ENCODE data around the gene TMEM132E. TPM values are rescaled to one million over a fixed set of nuclear protein-coding genes. Genes with fewer than 3 reads are reported as not detected.

Gene TMEM132E
- total and polyA plus RNA-seq, 2 donors from 2014 or later = 1.1 to 4.3 TPM

DNA sequence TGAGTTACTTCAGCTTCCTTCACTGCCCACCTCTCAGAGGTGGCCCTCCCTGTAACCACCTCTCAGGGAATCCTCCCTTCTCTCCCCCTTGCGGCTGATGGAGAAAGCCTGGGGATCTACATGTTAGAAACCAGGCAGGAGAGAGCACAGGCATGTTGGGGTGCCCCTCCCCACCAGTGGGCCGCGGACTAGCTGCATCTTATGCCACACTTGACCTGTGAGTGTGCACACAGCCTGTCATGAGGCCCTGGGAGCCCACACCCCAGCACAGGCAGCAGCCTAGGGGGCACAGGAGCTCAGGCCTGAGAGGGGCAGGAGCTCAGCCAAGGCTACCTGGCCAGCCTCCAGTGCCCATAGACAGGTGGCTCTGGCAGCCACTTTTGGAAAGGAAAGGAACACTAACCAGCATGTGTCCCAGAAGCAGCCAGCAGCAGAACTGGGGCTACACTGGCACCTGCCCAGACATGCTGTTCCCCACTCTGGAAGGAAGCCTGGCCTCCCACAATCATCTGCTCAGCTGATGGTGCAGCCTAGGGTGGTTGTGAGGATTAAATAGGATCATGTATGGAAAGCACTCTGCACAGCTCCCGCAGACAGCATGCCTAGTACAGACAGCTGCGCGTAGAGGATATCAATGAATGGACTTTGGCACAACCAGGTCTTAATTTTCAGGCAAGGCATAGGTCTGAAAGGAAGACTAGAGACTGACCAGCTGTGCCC, 60.5 kb downstream of the TMEM132E start:
- Histone ChIP-seq H3K4me3 (ENCODE audit: low read length in 3 of 3) (no peak overlapping the region), H3K27me3 (ENCODE audit: control insufficient read depth, insufficient read depth, low read length) (peaks cover 7% of the 10 kb centered on the region), H3K27ac (ENCODE audit: low read depth in 2 of 2, low read length in 2 of 2) (no peak overlapping the region), H3K9me3 (ENCODE audit: control insufficient read depth in 2 of 3, insufficient read depth in 1 of 3, low read length in 3 of 3) (no peaks in the 10 kb centered on the region), H3K4me1 (ENCODE audit: control insufficient read depth in 2 of 3, insufficient read depth in 2 of 3, low read depth in 1 of 3, low read length in 3 of 3) (peaks cover 0 to under 1% (median 0%) of the 10 kb centered on the region in 3 donors), H3K9ac (ENCODE audit: low read length in 3 of 3) (no peak overlapping the region), H3K36me3 (ENCODE audit: control insufficient read depth in 2 of 3, insufficient read depth in 3 of 3, low read length in 3 of 3) (no peaks in the 10 kb centered on the region)
- TF ChIP-seq, protein P1, sequence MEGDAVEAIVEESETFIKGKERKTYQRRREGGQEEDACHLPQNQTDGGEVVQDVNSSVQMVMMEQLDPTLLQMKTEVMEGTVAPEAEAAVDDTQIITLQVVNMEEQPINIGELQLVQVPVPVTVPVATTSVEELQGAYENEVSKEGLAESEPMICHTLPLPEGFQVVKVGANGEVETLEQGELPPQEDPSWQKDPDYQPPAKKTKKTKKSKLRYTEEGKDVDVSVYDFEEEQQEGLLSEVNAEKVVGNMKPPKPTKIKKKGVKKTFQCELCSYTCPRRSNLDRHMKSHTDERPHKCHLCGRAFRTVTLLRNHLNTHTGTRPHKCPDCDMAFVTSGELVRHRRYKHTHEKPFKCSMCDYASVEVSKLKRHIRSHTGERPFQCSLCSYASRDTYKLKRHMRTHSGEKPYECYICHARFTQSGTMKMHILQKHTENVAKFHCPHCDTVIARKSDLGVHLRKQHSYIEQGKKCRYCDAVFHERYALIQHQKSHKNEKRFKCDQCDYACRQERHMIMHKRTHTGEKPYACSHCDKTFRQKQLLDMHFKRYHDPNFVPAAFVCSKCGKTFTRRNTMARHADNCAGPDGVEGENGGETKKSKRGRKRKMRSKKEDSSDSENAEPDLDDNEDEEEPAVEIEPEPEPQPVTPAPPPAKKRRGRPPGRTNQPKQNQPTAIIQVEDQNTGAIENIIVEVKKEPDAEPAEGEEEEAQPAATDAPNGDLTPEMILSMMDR (IDR thresholded peaks at IDR 0.05; ENCODE audit: borderline replicate concordance, extremely low read depth, insufficient read depth) = no peak
- intact Hi-C loops (cut with DNase I) = loop anchor here (10.0 kb wide), 1 partner anchor 215 kb away; no protein-coding TSS in a partner anchor
- DNase-seq (peak in 1 of 5 donors; percentile 45), FAIRE-seq (no peak)

DNA sequence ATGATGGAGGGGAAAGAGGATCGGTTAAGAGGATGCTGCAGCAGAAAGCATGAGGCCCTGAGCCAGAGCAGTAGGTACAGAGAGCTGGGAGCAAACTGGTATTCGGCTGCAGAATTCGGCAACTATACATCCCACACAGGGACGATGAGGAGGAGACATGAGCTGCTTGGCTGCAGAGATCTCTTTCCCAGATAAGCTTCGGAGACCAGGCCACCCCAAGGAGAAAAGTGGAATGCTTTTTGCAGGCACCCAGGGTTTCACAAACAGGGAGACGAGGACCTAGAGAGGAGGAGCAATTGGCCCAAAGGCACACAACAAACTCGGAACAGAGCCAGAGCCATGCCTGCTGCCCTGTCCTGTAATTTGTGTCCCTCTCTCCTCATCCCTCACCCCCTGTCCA, 62.0 kb downstream of the TMEM132E start:
- no peaks in the 10 kb centered on the region for H3K36me3 ChIP-seq (ENCODE audit: control insufficient read depth in 2 of 3, insufficient read depth in 3 of 3, low read length in 3 of 3)
- no peak overlapping the region for H3K27ac ChIP-seq (ENCODE audit: low read depth in 2 of 2, low read length in 2 of 2)
- FAIRE-seq (no peak), DNase-seq (peak in 1 of 5 donors; percentile 6)
- H3K4me3 ChIP-seq (ENCODE audit: low read length in 3 of 3) = no peak overlapping the region
- no peaks in the 10 kb centered on the region for H3K9me3 ChIP-seq (ENCODE audit: control insufficient read depth in 2 of 3, insufficient read depth in 1 of 3, low read length in 3 of 3)
- peaks cover 0 to 3% (median 0%) of the 10 kb centered on the region in 3 donors for H3K4me1 ChIP-seq (ENCODE audit: control insufficient read depth in 2 of 3, insufficient read depth in 2 of 3, low read depth in 1 of 3, low read length in 3 of 3)
- no peak overlapping the region for H3K9ac ChIP-seq (ENCODE audit: low read length in 3 of 3)
- TF ChIP-seq, protein P1 (IDR thresholded peaks at IDR 0.05; ENCODE audit: borderline replicate concordance, extremely low read depth, insufficient read depth) = no peak
- H3K27me3 ChIP-seq (ENCODE audit: control insufficient read depth, insufficient read depth, low read length) = peaks cover 7% of the 10 kb centered on the region
- intact Hi-C loops (cut with DNase I) = no loop called here

DNA sequence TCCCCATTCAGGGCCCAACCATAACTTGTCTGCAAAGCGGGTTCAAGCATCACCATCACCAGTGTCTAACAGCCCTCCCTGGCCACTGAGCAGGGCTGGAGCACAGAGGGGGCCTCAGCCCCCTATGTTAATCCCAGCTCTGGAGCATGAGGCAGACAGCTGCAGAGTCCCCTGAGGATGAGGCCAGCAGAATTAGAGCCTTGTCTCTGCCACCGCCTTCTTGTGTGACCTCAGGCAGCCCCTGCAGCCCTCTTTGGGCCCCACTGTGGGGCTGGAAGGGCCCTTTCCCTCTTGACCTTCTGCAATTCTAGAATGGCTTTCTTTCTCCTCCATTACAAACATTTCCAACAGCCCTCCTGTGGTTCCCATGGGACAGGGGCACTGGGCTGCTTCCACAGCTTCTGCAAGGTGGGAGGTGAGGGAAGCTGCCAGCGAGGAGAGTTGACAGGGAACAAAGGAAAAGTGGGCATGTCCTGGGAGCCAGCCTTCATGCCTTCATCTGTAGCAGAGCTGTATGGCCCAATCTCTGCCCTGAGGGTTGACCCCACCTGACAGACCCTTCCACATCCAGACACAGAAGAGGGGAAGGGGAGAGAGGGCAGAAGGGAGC, 65.7 kb downstream of the TMEM132E start:
- Histone ChIP-seq H3K4me3 (ENCODE audit: low read length in 3 of 3) (no peak overlapping the region), H3K4me1 (ENCODE audit: control insufficient read depth in 2 of 3, insufficient read depth in 2 of 3, low read depth in 1 of 3, low read length in 3 of 3) (peaks cover 0 to 3% (median 0%) of the 10 kb centered on the region in 3 donors), H3K27ac (ENCODE audit: low read depth in 2 of 2, low read length in 2 of 2) (no peak overlapping the region), H3K27me3 (ENCODE audit: control insufficient read depth, insufficient read depth, low read length) (peaks cover 2% of the 10 kb centered on the region), H3K36me3 (ENCODE audit: control insufficient read depth in 2 of 3, insufficient read depth in 3 of 3, low read length in 3 of 3) (no peaks in the 10 kb centered on the region), H3K9me3 (ENCODE audit: control insufficient read depth in 2 of 3, insufficient read depth in 1 of 3, low read length in 3 of 3) (no peaks in the 10 kb centered on the region), H3K9ac (ENCODE audit: low read length in 3 of 3) (no peak overlapping the region)
- FAIRE-seq = no peak
- intact Hi-C loops (cut with DNase I) = no loop called here
- TF ChIP-seq, protein P1 (IDR thresholded peaks at IDR 0.05; ENCODE audit: borderline replicate concordance, extremely low read depth, insufficient read depth) = no peak
- DNase-seq = no peak

Measured in kidney (tissue), 14 donors.